MM.1S (cell line): ENCODE results near the gene SEPTIN6.

Experiments
- DNase-seq: peaks from one replicate; pipeline ENCODE4 v3.0.0-alpha.2; 2015
- H2AFZ ChIP-seq: fragments of 300-600 bp; sonication (generic); 2 replicates; pipeline ENCODE4 v1.6.0; 2016; ENCODE audit warnings: antibody characterized with exemption, low read length
- H3F3A ChIP-seq: fragments of 300-600 bp; sonication (generic); 2 replicates; pipeline ENCODE4 v1.6.1; 2016; ENCODE audit warnings: mild to moderate bottlenecking, antibody characterized with exemption, low read length, moderate library complexity, mixed read lengths; ENCODE audit not compliant: insufficient read depth
- H3K27ac ChIP-seq: fragments of 300-600 bp; sonication (generic); 2 replicates; pipeline ENCODE4 v1.5.1; 2016; ENCODE audit warnings: mild to moderate bottlenecking, low read length
- H3K27me3 ChIP-seq: fragments of 300-600 bp; sonication (generic); replicated peaks from 2 replicates; pipeline ENCODE4 v1.6.0; 2016; ENCODE audit warnings: low read length; ENCODE audit not compliant: insufficient read depth
- H3K36me3 ChIP-seq: fragments of 300-600 bp; sonication (generic); replicated peaks from 2 replicates; pipeline ENCODE4 v1.6.1; 2016; ENCODE audit warnings: mild to moderate bottlenecking, low read length, mixed read lengths; ENCODE audit not compliant: insufficient read depth
- H3K4me1 ChIP-seq: fragments of 300-600 bp; sonication (generic); 2 replicates; pipeline ENCODE4 v1.6.1; 2016; ENCODE audit warnings: low read length, mixed read lengths
- H3K4me2 ChIP-seq: fragments of 300-600 bp; sonication (generic); 2 replicates; pipeline ENCODE4 v1.6.0; 2016; ENCODE audit warnings: low read depth, low read length
- H3K4me3 ChIP-seq: fragments of 300-600 bp; sonication (generic); 2 replicates; pipeline ENCODE4 v1.5.1; 2016; ENCODE audit warnings: low read length, mixed read lengths
- H3K79me2 ChIP-seq: fragments of 300-600 bp; sonication (generic); 2 replicates; pipeline ENCODE4 v1.6.1; 2016; ENCODE audit warnings: mixed run types, low read length, mixed read lengths
- H3K9ac ChIP-seq: fragments of 300-600 bp; sonication (generic); 2 replicates; pipeline ENCODE4 v1.6.1; 2016; ENCODE audit warnings: low read length, mixed read lengths
- H3K9me2 ChIP-seq: fragments of 300-600 bp; sonication (generic); replicated peaks from 2 replicates; pipeline ENCODE4 v1.6.1; 2016; ENCODE audit warnings: mild to moderate bottlenecking, low read length, mixed read lengths; ENCODE audit not compliant: insufficient read depth
- H3K9me3 ChIP-seq: fragments of 300-600 bp; sonication (generic); replicated peaks from 2 replicates; pipeline ENCODE4 v1.6.1; 2016; ENCODE audit warnings: mild to moderate bottlenecking, low read length, mixed read lengths; ENCODE audit not compliant: insufficient read depth
- H4K20me1 ChIP-seq: fragments of 300-600 bp; sonication (generic); 2 replicates; pipeline ENCODE4 v1.6.1; 2016; ENCODE audit warnings: mild to moderate bottlenecking, low read length, moderate library complexity, mixed read lengths; ENCODE audit not compliant: insufficient read depth
- CTCF ChIP-seq: fragments of 300-600 bp; sonication (generic); IDR thresholded peaks from 2 replicates; pipeline ENCODE4 v1.5.1; 2016; ENCODE audit warnings: antibody characterized with exemption, low read length, mixed read lengths
- EZH2 ChIP-seq: fragments of 300-600 bp; sonication (generic); optimal IDR thresholded peaks from 2 replicates; pipeline ENCODE3; 2017; ENCODE audit warnings: low read depth, mild to moderate bottlenecking, antibody characterized with exemption, low read length, mixed read lengths
- EZH2phosphoT487 ChIP-seq: fragments of 300-600 bp; sonication (generic); IDR thresholded peaks from 2 replicates; pipeline ENCODE4 v1.6.1; 2018; ENCODE audit warnings: antibody characterized with exemption, low read length

Gene SEPTIN6

GRCh38 chrX:119687661-119688413 is 5.1 kb downstream of the SEPTIN6 start:
- no peaks in the 10 kb centered on the region for H4K20me1 ChIP-seq
- H2AFZ ChIP-seq, result no peak overlapping the region
- H3K27ac ChIP-seq, result peak overlapping the region; percentile 51; the same call in 1 of the 2 replicates
- H3K4me3 ChIP-seq, result no peak overlapping the region
- no peak for DNase-seq
- H3K36me3 ChIP-seq, result peaks cover 5% of the 10 kb centered on the region; the same call in 1 of the 2 replicates
- H3K27me3 ChIP-seq, result no peaks in the 10 kb centered on the region
- TF ChIP-seq CTCF (no peak), EZH2 (no peak), EZH2phosphoT487 (no peak)
- no peaks in the 10 kb centered on the region for H3K9me2 ChIP-seq
- no peak overlapping the region for H3K9ac ChIP-seq
- no peaks in the 10 kb centered on the region for H3K9me3 ChIP-seq
- H3K4me2 ChIP-seq, result peak overlapping the region; percentile 46
- H3F3A ChIP-seq, result peaks cover 65% of the 10 kb centered on the region
- H3K79me2 ChIP-seq, result peaks cover 97% of the 10 kb centered on the region
- peaks cover 54% of the 10 kb centered on the region for H3K4me1 ChIP-seq

- H3K4me2 ChIP-seq, result peak overlapping the region; percentile 90
- peaks cover 5% of the 10 kb centered on the region; the same call in 1 of the 2 replicates for H3K36me3 ChIP-seq
- peaks cover 77% of the 10 kb centered on the region for H3F3A ChIP-seq
- H3K9me2 ChIP-seq, result no peaks in the 10 kb centered on the region
- peak overlapping the region; percentile 48; the same call in 1 of the 2 replicates for H3K4me3 ChIP-seq
- no peaks in the 10 kb centered on the region for H3K27me3 ChIP-seq
- H3K79me2 ChIP-seq, result peaks cover 90% of the 10 kb centered on the region
- TF ChIP-seq CTCF, result no peak
- no peak for TF ChIP-seq EZH2
- no peak for TF ChIP-seq EZH2phosphoT487
- DNase-seq, result peak; percentile 41
- H3K27ac ChIP-seq, result peak overlapping the region; percentile 98
- H3K9me3 ChIP-seq, result no peaks in the 10 kb centered on the region
- no peaks in the 10 kb centered on the region for H4K20me1 ChIP-seq
- no peak overlapping the region for H2AFZ ChIP-seq
- peaks cover 61% of the 10 kb centered on the region for H3K4me1 ChIP-seq
- peak overlapping the region; percentile 81 for H3K9ac ChIP-seq
These were observed 6.8 kb downstream of the SEPTIN6 start for GRCh38 chrX:119686087-119686691.

- no peak overlapping the region for H2AFZ ChIP-seq
- peak overlapping the region; percentile 98 for H3K27ac ChIP-seq
- peaks cover 5% of the 10 kb centered on the region; the same call in 1 of the 2 replicates for H3K36me3 ChIP-seq
- H4K20me1 ChIP-seq, result no peaks in the 10 kb centered on the region
- no peaks in the 10 kb centered on the region for H3K9me2 ChIP-seq
- no peaks in the 10 kb centered on the region for H3K27me3 ChIP-seq
- DNase-seq, result peak; percentile 82
- H3K4me1 ChIP-seq, result peaks cover 65% of the 10 kb centered on the region
- TF ChIP-seq EZH2 (no peak), CTCF (no peak), EZH2phosphoT487 (no peak)
- peak overlapping the region; percentile 48; the same call in 1 of the 2 replicates for H3K4me3 ChIP-seq
- peaks cover 90% of the 10 kb centered on the region for H3K79me2 ChIP-seq
- peak overlapping the region; percentile 90 for H3K4me2 ChIP-seq
- H3F3A ChIP-seq, result peaks cover 77% of the 10 kb centered on the region
- no peaks in the 10 kb centered on the region for H3K9me3 ChIP-seq
- H3K9ac ChIP-seq, result peak overlapping the region; percentile 81
These were observed 7.5 kb downstream of the SEPTIN6 start for GRCh38 chrX:119685225-119686066.
